Measurements from ENCODE around the gene TIMD4. TPM values are rescaled to one million over a fixed set of nuclear protein-coding genes. Genes with fewer than 3 reads are reported as not detected.
"Not testable (repeated sequence)": the region's sequence is repeated elsewhere in the genome, so short reads cannot be mapped to it uniquely, and the experiment has no call there.

The TIMD4 gene
- total RNA-seq, 1 donor from 2014 or later = not detected

- Mint-ChIP-seq H3K27ac (no peak overlapping the region), H3K27me3 (peaks cover 2% of the 10 kb centered on the region), H3K9me3 (no peaks in the 10 kb centered on the region), H3K4me3 (no peak overlapping the region), H3K4me1 (peaks cover 4% of the 10 kb centered on the region), H3K36me3 (ENCODE audit: low read depth) (no peaks in the 10 kb centered on the region)
- CTCF ChIA-PET = no interaction called here
- DNase-seq (no peak), ATAC-seq (ENCODE audit: low read depth) (no peak)
- POLR2A ChIA-PET = no interaction called here
- intact Hi-C loops (cut with micrococcal nuclease) = no loop called here
- TF ChIP-seq, protein P1, sequence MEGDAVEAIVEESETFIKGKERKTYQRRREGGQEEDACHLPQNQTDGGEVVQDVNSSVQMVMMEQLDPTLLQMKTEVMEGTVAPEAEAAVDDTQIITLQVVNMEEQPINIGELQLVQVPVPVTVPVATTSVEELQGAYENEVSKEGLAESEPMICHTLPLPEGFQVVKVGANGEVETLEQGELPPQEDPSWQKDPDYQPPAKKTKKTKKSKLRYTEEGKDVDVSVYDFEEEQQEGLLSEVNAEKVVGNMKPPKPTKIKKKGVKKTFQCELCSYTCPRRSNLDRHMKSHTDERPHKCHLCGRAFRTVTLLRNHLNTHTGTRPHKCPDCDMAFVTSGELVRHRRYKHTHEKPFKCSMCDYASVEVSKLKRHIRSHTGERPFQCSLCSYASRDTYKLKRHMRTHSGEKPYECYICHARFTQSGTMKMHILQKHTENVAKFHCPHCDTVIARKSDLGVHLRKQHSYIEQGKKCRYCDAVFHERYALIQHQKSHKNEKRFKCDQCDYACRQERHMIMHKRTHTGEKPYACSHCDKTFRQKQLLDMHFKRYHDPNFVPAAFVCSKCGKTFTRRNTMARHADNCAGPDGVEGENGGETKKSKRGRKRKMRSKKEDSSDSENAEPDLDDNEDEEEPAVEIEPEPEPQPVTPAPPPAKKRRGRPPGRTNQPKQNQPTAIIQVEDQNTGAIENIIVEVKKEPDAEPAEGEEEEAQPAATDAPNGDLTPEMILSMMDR (IDR thresholded peaks at IDR 0.05) = no peak
These were observed 11.7 kb downstream of the TIMD4 start for GRCh38 chr5:156951359-156951758.

GRCh38 chr5:156950716-156951115 is 12.3 kb downstream of the TIMD4 start:
- Mint-ChIP-seq H3K27me3 (peaks cover 2% of the 10 kb centered on the region), H3K36me3 (ENCODE audit: low read depth) (no peaks in the 10 kb centered on the region)
- TF ChIP-seq, protein P1 (IDR thresholded peaks at IDR 0.05) = no peak

GRCh38 chr5:156949424-156949823 is 13.6 kb downstream of the TIMD4 start:
- DNase-seq (no peak), ATAC-seq (ENCODE audit: low read depth) (no peak)
- Mint-ChIP-seq H3K9me3 (no peaks in the 10 kb centered on the region), H3K4me1 (no peaks in the 10 kb centered on the region), H3K27ac (no peak overlapping the region), H3K4me3 (no peak overlapping the region), H3K27me3 (peaks cover 2% of the 10 kb centered on the region), H3K36me3 (ENCODE audit: low read depth) (no peaks in the 10 kb centered on the region)
- ChIA-PET POLR2A (no interaction called here), CTCF (no interaction called here)
- intact Hi-C loops (cut with micrococcal nuclease) = no loop called here
- TF ChIP-seq, protein P1 (IDR thresholded peaks at IDR 0.05) = no peak

More at GRCh38 chr5:156950716-156951115, 12.3 kb downstream of the TIMD4 start:
- POLR2A ChIA-PET = no interaction called here
- no peaks in the 10 kb centered on the region for H3K4me1 Mint-ChIP-seq
- CTCF ChIA-PET = no interaction called here
- H3K9me3 Mint-ChIP-seq = no peaks in the 10 kb centered on the region
- H3K27ac Mint-ChIP-seq = no peak overlapping the region
- H3K4me3 Mint-ChIP-seq = no peak overlapping the region
- intact Hi-C loops (cut with micrococcal nuclease) = no loop called here
- no peak for DNase-seq
- ATAC-seq (ENCODE audit: low read depth) = no peak

DNA sequence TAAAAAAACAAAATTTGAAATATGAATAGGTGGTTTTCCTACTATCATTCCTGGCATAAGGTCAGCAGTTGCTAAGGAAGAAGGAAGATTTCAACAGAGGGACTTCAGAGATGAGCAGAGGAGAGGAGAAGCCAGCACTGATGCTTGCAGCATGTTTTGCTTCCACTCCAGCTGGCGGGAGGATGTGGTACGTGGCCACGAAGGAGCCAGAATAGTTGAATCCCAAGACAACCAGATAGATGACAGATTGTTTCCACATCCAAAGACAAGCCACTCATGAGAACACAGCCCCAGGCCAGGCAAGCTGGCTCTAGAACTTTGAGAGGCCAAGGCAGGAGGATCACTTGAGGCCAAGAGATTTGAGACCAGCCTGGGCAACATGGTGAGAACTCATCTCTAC is 15.1 kb downstream of the TIMD4 start:
- POLR2A ChIA-PET = no interaction called here
- DNase-seq (no peak), ATAC-seq (ENCODE audit: low read depth) (no peak)
- no peaks in the 10 kb centered on the region for H3K36me3 Mint-ChIP-seq (ENCODE audit: low read depth)
- CTCF ChIA-PET = no interaction called here
- H3K4me3 Mint-ChIP-seq = no peak overlapping the region
- no peaks in the 10 kb centered on the region for H3K9me3 Mint-ChIP-seq
- H3K27ac Mint-ChIP-seq = no peak overlapping the region
- peaks cover 2% of the 10 kb centered on the region for H3K27me3 Mint-ChIP-seq
- TF ChIP-seq, protein P1 (IDR thresholded peaks at IDR 0.05) = no peak
- intact Hi-C loops (cut with micrococcal nuclease) = no loop called here
- H3K4me1 Mint-ChIP-seq = no peaks in the 10 kb centered on the region

DNA sequence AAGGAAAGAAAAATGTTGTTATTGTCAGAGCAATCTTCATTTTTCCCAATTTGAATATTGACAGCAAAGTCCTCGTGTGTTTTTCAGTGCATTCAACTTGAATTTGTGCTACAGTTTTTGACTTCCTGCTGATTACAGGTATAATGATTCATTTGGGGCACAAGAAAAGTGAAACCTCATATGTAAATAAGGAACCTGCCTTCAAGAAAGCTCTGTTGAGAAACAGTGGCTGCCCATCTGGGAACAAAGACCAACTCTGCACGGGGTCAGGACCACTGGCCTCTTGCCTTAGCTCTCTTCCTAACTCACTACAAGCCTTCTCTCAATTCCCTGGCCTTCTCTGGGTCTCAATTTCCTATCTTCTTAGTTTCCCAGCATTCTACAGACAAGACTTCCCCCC is 21.0 kb downstream of the TIMD4 start:
- intact Hi-C loops (cut with micrococcal nuclease) = no loop called here
- ChIA-PET POLR2A (no interaction called here), CTCF (no interaction called here)
- H3K36me3 Mint-ChIP-seq (ENCODE audit: low read depth) = no peaks in the 10 kb centered on the region
- ATAC-seq (ENCODE audit: low read depth) (peak; percentile 21), DNase-seq (no peak)
- TF ChIP-seq, protein P1 (IDR thresholded peaks at IDR 0.05) = no peak
- H3K4me1 Mint-ChIP-seq = peaks cover 13% of the 10 kb centered on the region
- no peak overlapping the region for H3K27ac Mint-ChIP-seq
- H3K4me3 Mint-ChIP-seq = no peak overlapping the region
- H3K9me3 Mint-ChIP-seq = peaks cover 2% of the 10 kb centered on the region
- no peaks in the 10 kb centered on the region for H3K27me3 Mint-ChIP-seq

GRCh38 chr5:156940462-156940861 is 22.6 kb downstream of the TIMD4 start:
- POLR2A ChIA-PET; ATAC-seq (ENCODE audit: low read depth); H3K9me3 Mint-ChIP-seq; H3K27ac Mint-ChIP-seq; H3K4me3 Mint-ChIP-seq; H3K36me3 Mint-ChIP-seq (ENCODE audit: low read depth); H3K27me3 Mint-ChIP-seq; DNase-seq; CTCF ChIA-PET; intact Hi-C loops (cut with micrococcal nuclease): not testable (repeated sequence)
- H3K4me1 Mint-ChIP-seq = peaks cover 15% of the 10 kb centered on the region

Measured in activated B cell treated with CpG ODN at 0.5 μM for 24 hours (primary cell).